OCI-LY1 (cell line): ENCODE results near the gene PTPN3.

Experiments
- H2AFZ ChIP-seq: fragments of 200-600 bp; sonication (generic), shearing (Covaris generic); 2 replicates; pipeline ENCODE4 v1.6.0; 2014; ENCODE audit warnings: antibody characterized with exemption, mild to moderate bottlenecking, low read length
- H3F3A ChIP-seq: fragments of 200-600 bp; sonication (generic), shearing (Covaris generic); 2 replicates; pipeline ENCODE4 v1.6.0; 2014; ENCODE audit warnings: mild to moderate bottlenecking, antibody characterized with exemption, low read length, moderate library complexity; ENCODE audit not compliant: insufficient read depth
- H3K27ac ChIP-seq: fragments of 200-600 bp; sonication (generic); 2 replicates; pipeline ENCODE4 v1.5.1; 2014; ENCODE audit warnings: low read length, mixed run types, mild to moderate bottlenecking, low read depth; ENCODE audit not compliant: poor library complexity, severe bottlenecking
- H3K27me3 ChIP-seq: fragments of 200-600 bp; sonication (generic); 2 replicates; pipeline ENCODE4 v1.6.0; 2014; ENCODE audit warnings: antibody characterized with exemption, mild to moderate bottlenecking, low read length, moderate library complexity; ENCODE audit not compliant: insufficient read depth
- H3K36me3 ChIP-seq: fragments of 200-600 bp; sonication (generic); 2 replicates; pipeline ENCODE4 v1.6.1; 2014; ENCODE audit warnings: mild to moderate bottlenecking, antibody characterized with exemption, low read length, moderate library complexity, mixed read lengths; ENCODE audit not compliant: insufficient read depth
- H3K4me1 ChIP-seq: fragments of 200-600 bp; sonication (generic); 2 replicates; pipeline ENCODE4 v1.5.1; 2014; ENCODE audit warnings: mild to moderate bottlenecking, low read length, moderate library complexity; ENCODE audit not compliant: insufficient read depth, severe bottlenecking
- H3K4me2 ChIP-seq: fragments of 200-600 bp; sonication (generic), shearing (Covaris generic); 2 replicates; pipeline ENCODE4 v1.6.1; 2014; ENCODE audit warnings: low read length
- H3K4me3 ChIP-seq: fragments of 200-600 bp; sonication (generic); 2 replicates; pipeline ENCODE4 v1.5.1; 2014; ENCODE audit warnings: low read length, low read depth, mild to moderate bottlenecking, mixed read lengths; ENCODE audit not compliant: poor library complexity, severe bottlenecking
- H3K79me2 ChIP-seq: fragments of 200-600 bp; shearing (Covaris generic); 2 replicates; pipeline ENCODE4 v1.6.1; 2016; ENCODE audit warnings: mixed run types, low read length, mixed read lengths; ENCODE audit not compliant: insufficient read depth
- H3K9ac ChIP-seq: fragments of 200-600 bp; sonication (generic), shearing (Covaris generic); 2 replicates; pipeline ENCODE4 v1.6.1; 2014; ENCODE audit warnings: mild to moderate bottlenecking, low read length, mixed read lengths
- H3K9me2 ChIP-seq: fragments of 200-600 bp; sonication (generic), shearing (Covaris generic); 2 replicates; pipeline ENCODE4 v1.6.1; 2014; ENCODE audit warnings: low read depth, mild to moderate bottlenecking, low read length, mixed read lengths
- H3K9me3 ChIP-seq: fragments of 200-600 bp; shearing (Covaris generic); 2 replicates; pipeline ENCODE4 v1.6.1; 2014; ENCODE audit warnings: low read length, mixed read lengths
- H4K20me1 ChIP-seq: fragments of 200-600 bp; sonication (generic), shearing (Covaris generic); 2 replicates; pipeline ENCODE4 v1.6.0; 2016; ENCODE audit warnings: mild to moderate bottlenecking, low read length; ENCODE audit not compliant: insufficient read depth
- CTCF ChIP-seq: fragments of 200-600 bp; sonication (generic), shearing (Covaris generic); IDR thresholded peaks from 2 replicates; pipeline ENCODE4 v1.5.1; 2017; ENCODE audit warnings: mild to moderate bottlenecking, antibody characterized with exemption, low read length, moderate library complexity, mixed read lengths
- EZH2 ChIP-seq: fragments of 200-600 bp; sonication (generic), shearing (Covaris generic); IDR thresholded peaks from 2 replicates; pipeline ENCODE4 v1.8.0; 2017; ENCODE audit warnings: borderline replicate concordance, mixed run types, mild to moderate bottlenecking, antibody characterized with exemption, low read length, moderate library complexity, mixed read lengths

The PTPN3 gene

GRCh38 chr9:109355564-109356297 lies 142.4 kb downstream of the PTPN3 start:
- Histone ChIP-seq H3K9me3 (no peaks in the 10 kb centered on the region), H3K4me3 (no peak overlapping the region), H2AFZ (no peak overlapping the region), H3K4me1 (no peaks in the 10 kb centered on the region), H3K27me3 (no peaks in the 10 kb centered on the region), H3K79me2 (no peaks in the 10 kb centered on the region), H3K9ac (no peak overlapping the region), H3K9me2 (no peaks in the 10 kb centered on the region), H3K36me3 (no peaks in the 10 kb centered on the region), H3K27ac (no peak overlapping the region), H3F3A (no peaks in the 10 kb centered on the region), H4K20me1 (no peaks in the 10 kb centered on the region), H3K4me2 (no peak overlapping the region)
- no peak for TF ChIP-seq EZH2
- TF ChIP-seq CTCF: no peak

- Histone ChIP-seq H3K4me3 (no peak overlapping the region), H3K9me2 (no peaks in the 10 kb centered on the region), H3K4me2 (no peak overlapping the region), H3F3A (no peaks in the 10 kb centered on the region), H3K4me1 (no peaks in the 10 kb centered on the region), H3K36me3 (no peaks in the 10 kb centered on the region), H3K27ac (no peak overlapping the region), H3K27me3 (no peaks in the 10 kb centered on the region), H3K9me3 (no peaks in the 10 kb centered on the region), H3K9ac (no peak overlapping the region), H4K20me1 (no peaks in the 10 kb centered on the region), H3K79me2 (no peaks in the 10 kb centered on the region), H2AFZ (no peak overlapping the region)
- TF ChIP-seq CTCF (no peak), EZH2 (no peak)
Observed at GRCh38 chr9:109354190-109354589, 143.9 kb downstream of the PTPN3 start.

GRCh38 chr9:109351032-109351431 lies 147.1 kb downstream of the PTPN3 start:
- H3K4me1 ChIP-seq: no peaks in the 10 kb centered on the region
- TF ChIP-seq CTCF (no peak), EZH2 (no peak)
- no peaks in the 10 kb centered on the region for H3K9me2 ChIP-seq
- no peaks in the 10 kb centered on the region for H3K27me3 ChIP-seq
- H4K20me1 ChIP-seq: no peaks in the 10 kb centered on the region
- no peak overlapping the region for H3K4me2 ChIP-seq
- no peaks in the 10 kb centered on the region for H3F3A ChIP-seq
- no peaks in the 10 kb centered on the region for H3K79me2 ChIP-seq
- H3K27ac ChIP-seq: no peak overlapping the region
- no peak overlapping the region for H2AFZ ChIP-seq
- H3K9ac ChIP-seq: no peak overlapping the region
- H3K36me3 ChIP-seq: no peaks in the 10 kb centered on the region
- H3K4me3 ChIP-seq: no peak overlapping the region
- no peaks in the 10 kb centered on the region for H3K9me3 ChIP-seq
